ENCODE measurements around the gene GLIS1. TPM values are rescaled to one million over a fixed set of nuclear protein-coding genes. Genes with fewer than 3 reads are reported as not detected.

Gene GLIS1
- total and polyA plus RNA-seq, 2 of the 8 experiments (the other 6 are each of a cell fraction or from before 2014, with no cell fraction given), result 0.15 to 0.22 TPM

DNA sequence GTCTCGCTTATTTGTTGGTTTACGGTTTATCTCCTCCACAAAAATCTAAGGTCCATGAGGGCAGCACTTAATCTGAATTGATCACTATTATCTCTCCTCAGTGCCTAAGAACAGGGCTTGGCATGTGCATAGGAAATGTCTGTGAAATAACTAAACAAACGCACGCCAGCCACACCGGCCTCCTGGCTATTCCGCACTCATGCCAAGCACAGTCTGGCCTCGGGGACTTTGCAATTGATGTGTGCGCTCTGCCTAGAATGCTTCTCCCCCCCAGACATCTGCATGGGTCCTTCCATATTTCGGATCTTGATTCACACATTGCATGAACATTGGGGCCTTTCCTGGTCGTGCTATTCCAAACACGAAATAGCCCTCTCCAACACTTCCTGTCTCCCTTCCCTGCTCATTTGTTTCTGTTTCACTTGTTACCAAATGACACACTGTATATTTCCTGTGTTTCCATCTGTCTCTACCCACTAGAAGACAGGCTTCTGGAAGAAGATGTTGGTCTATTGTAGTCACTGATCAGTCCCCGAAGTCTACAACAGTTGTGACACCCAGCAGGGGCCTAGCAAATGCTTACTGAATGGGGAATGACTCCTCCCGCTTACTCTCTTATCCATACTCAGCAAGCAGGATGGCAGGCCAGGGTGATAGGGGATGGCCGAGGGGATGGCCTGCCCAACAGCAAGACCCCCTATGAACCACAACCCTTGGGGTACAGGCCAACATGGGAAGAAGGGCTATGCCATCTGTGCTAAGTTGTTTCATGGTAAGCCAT lies 93.9 kb downstream of the GLIS1 start (continued):
- TF ChIP-seq, protein P1, sequence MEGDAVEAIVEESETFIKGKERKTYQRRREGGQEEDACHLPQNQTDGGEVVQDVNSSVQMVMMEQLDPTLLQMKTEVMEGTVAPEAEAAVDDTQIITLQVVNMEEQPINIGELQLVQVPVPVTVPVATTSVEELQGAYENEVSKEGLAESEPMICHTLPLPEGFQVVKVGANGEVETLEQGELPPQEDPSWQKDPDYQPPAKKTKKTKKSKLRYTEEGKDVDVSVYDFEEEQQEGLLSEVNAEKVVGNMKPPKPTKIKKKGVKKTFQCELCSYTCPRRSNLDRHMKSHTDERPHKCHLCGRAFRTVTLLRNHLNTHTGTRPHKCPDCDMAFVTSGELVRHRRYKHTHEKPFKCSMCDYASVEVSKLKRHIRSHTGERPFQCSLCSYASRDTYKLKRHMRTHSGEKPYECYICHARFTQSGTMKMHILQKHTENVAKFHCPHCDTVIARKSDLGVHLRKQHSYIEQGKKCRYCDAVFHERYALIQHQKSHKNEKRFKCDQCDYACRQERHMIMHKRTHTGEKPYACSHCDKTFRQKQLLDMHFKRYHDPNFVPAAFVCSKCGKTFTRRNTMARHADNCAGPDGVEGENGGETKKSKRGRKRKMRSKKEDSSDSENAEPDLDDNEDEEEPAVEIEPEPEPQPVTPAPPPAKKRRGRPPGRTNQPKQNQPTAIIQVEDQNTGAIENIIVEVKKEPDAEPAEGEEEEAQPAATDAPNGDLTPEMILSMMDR (IDR thresholded peaks at IDR 0.05; ENCODE audit: control extremely low read depth in 1 of 3, insufficient read depth in 1 of 3, low read depth in 1 of 3, low read length in 3 of 3), result no peak
- no peak for TF ChIP-seq SUZ12 (IDR thresholded peaks at IDR 0.05; ENCODE audit: low read length)
- TF ChIP-seq TEAD4 (IDR thresholded peaks at IDR 0.05; ENCODE audit: low read depth, low read length), result no peak
- no peak for TF ChIP-seq SIN3A (conservative IDR thresholded peaks at IDR 0.05 in 1 of 2, IDR thresholded peaks at IDR 0.05 in 1 of 2; ENCODE audit: low read depth in 1 of 2, low read length in 2 of 2)
- TF ChIP-seq SP1 (IDR thresholded peaks at IDR 0.05; ENCODE audit: low read depth, low read length), result no peak
- no peak for TF ChIP-seq CHD1 (IDR thresholded peaks at IDR 0.05; ENCODE audit: low read depth, low read length)
- TF ChIP-seq CBX5 (IDR thresholded peaks at IDR 0.05; ENCODE audit: low read depth, low read length), result no peak

All from H1 (cell line).